Neuronal stem cell (in vitro differentiated cells): ENCODE measurements around the gene CLCN4.

Experiments
- DNase-seq: peaks from one replicate; pipeline ENCODE4 v3.0.0-alpha.2; 2013; ENCODE audit warnings: low spot score
- H2AFZ ChIP-seq: one replicate; pipeline ENCODE4 v1.6.1; 2013; ENCODE audit warnings: mild to moderate bottlenecking, low read length, inconsistent platforms
- H2AK5ac ChIP-seq: 2 replicates; pipeline ENCODE4 v1.6.1; 2013; ENCODE audit warnings: low read depth, mild to moderate bottlenecking, inconsistent platforms, low read length, moderate library complexity, mixed read lengths
- H2BK120ac ChIP-seq: 2 replicates; pipeline ENCODE4 v1.6.1; 2013; ENCODE audit warnings: low read depth, mild to moderate bottlenecking, inconsistent platforms, low read length, moderate library complexity, mixed read lengths
- H2BK12ac ChIP-seq: one replicate; pipeline ENCODE4 v1.6.1; 2013; ENCODE audit warnings: low read length, inconsistent platforms
- H2BK15ac ChIP-seq: 2 replicates; pipeline ENCODE4 v1.6.1; 2013; ENCODE audit warnings: mild to moderate bottlenecking, low read length, inconsistent platforms, mixed read lengths
- H2BK5ac ChIP-seq: one replicate; pipeline ENCODE4 v1.6.1; 2013; ENCODE audit warnings: inconsistent platforms, mild to moderate bottlenecking, low read length, moderate library complexity
- H3K14ac ChIP-seq: one replicate; pipeline ENCODE4 v1.6.1; 2013; ENCODE audit warnings: low read length, inconsistent platforms
- H3K18ac ChIP-seq: 2 replicates; pipeline ENCODE4 v1.6.1; 2013; ENCODE audit warnings: low read length, inconsistent platforms
- H3K23ac ChIP-seq: 2 replicates; pipeline ENCODE4 v1.6.1; 2013; ENCODE audit warnings: low read depth, mild to moderate bottlenecking, mixed read lengths, low read length, inconsistent platforms; ENCODE audit not compliant: poor library complexity
- H3K27ac ChIP-seq: replicated peaks from 3 replicates; pipeline ENCODE4 v1.5.1; 2013; ENCODE audit warnings: low read length, inconsistent platforms
- H3K27me3 ChIP-seq, 3 experiments: 2 replicates each; pipeline ENCODE4 v1.6.1; 2013; ENCODE audit warnings: low read length in 3 of 3, mild to moderate bottlenecking in 2 of 3, inconsistent platforms in 1 of 3, low read depth in 1 of 3, mixed read lengths in 1 of 3, moderate library complexity in 1 of 3; ENCODE audit not compliant: control insufficient read depth in 3 of 3, insufficient read depth in 3 of 3
- H3K36me3 ChIP-seq, 2 donors: replicated peaks in 1 of 2; 2 replicates each; pipeline ENCODE4 v1.6.1; 2013; ENCODE audit warnings: low read length in 2 of 2; ENCODE audit not compliant: control insufficient read depth in 2 of 2, insufficient read depth in 2 of 2
- H3K4ac ChIP-seq: 2 replicates; pipeline ENCODE4 v1.6.1; 2013; ENCODE audit warnings: inconsistent platforms, mild to moderate bottlenecking, low read length, moderate library complexity
- H3K4me1 ChIP-seq, 2 donors: 1 replicate in 1 of 2; 2 replicates in 1 of 2; pipeline ENCODE4 v1.6.1; 2013; ENCODE audit warnings: low read length in 2 of 2, low read depth in 1 of 2; ENCODE audit not compliant: control insufficient read depth in 2 of 2, insufficient read depth in 1 of 2
- H3K4me2 ChIP-seq: one replicate; pipeline ENCODE4 v1.6.1; 2013; ENCODE audit warnings: mild to moderate bottlenecking, low read length, inconsistent platforms; ENCODE audit not compliant: insufficient read depth, poor library complexity, severe bottlenecking
- H3K4me3 ChIP-seq, 2 donors: 2 replicates each; pipeline ENCODE4 v1.5.1; 2013; ENCODE audit warnings: low read length in 2 of 2, mild to moderate bottlenecking in 2 of 2, inconsistent platforms in 1 of 2, moderate library complexity in 1 of 2
- H3K79me1 ChIP-seq: one replicate; pipeline ENCODE4 v1.6.1; 2013; ENCODE audit warnings: low read depth, mild to moderate bottlenecking, inconsistent platforms, low read length, moderate library complexity
- H3K9ac ChIP-seq: one replicate; pipeline ENCODE4 v1.6.1; 2013; ENCODE audit warnings: mild to moderate bottlenecking, low read depth, low read length, inconsistent platforms; ENCODE audit not compliant: poor library complexity
- H3K9me3 ChIP-seq, 2 donors: replicated peaks in 1 of 2; 2 replicates each; pipeline versions ENCODE3 to v1.6.1; 2013; ENCODE audit warnings: low read length in 2 of 2, mild to moderate bottlenecking in 2 of 2, inconsistent platforms in 1 of 2, low read depth in 1 of 2, mixed read lengths in 1 of 2, moderate library complexity in 1 of 2; ENCODE audit not compliant: control insufficient read depth in 2 of 2, insufficient read depth in 1 of 2
- H4K8ac ChIP-seq: one replicate; pipeline ENCODE4 v1.6.1; 2013; ENCODE audit warnings: low read depth, mild to moderate bottlenecking, inconsistent platforms, low read length, moderate library complexity
- H4K91ac ChIP-seq: one replicate; pipeline ENCODE4 v1.6.1; 2013; ENCODE audit warnings: low read length, low read depth, mild to moderate bottlenecking, inconsistent platforms; ENCODE audit not compliant: poor library complexity
- WGBS, 2 donors: extraction: QIAGEN DNeasy Blood & Tissue Kit; methylation state at CpG; one replicate each; pipeline ENCODE4 v1.1.7; 2013; ENCODE audit warnings: missing lambda C conversion rate in 2 of 2, mixed read lengths in 1 of 2; ENCODE audit not compliant: insufficient read length in 2 of 2, insufficient replicate concordance in 1 of 2; ENCODE audit errors: extremely low coverage in 2 of 2; 5-methylcytosine and 5-hydroxymethylcytosine counted together

The CLCN4 gene

GRCh38 chrX:10243106-10243505 is 86.3 kb downstream of the CLCN4 start:
- H3K14ac ChIP-seq, result no peak overlapping the region
- H2BK15ac ChIP-seq, result no peak overlapping the region
- H2AK5ac ChIP-seq, result no peak overlapping the region
- H2BK5ac ChIP-seq, result no peak overlapping the region
- WGBS, 2 donors, result no CpG with 5 or more reads among the region's 4 CpGs
- no peak overlapping the region for H3K23ac ChIP-seq
- H3K18ac ChIP-seq, result no peak overlapping the region
- H4K8ac ChIP-seq, result no peak overlapping the region
- no peak overlapping the region for H4K91ac ChIP-seq
- H3K9me3 ChIP-seq, result no peaks in the 10 kb centered on the region
- no peak overlapping the region for H3K4me2 ChIP-seq
- H3K27me3 ChIP-seq, result peaks cover 0 to 4% (median 0%) of the 10 kb centered on the region in 3 experiments
- H3K4me3 ChIP-seq, result no peak overlapping the region
- H3K79me1 ChIP-seq, result no peaks in the 10 kb centered on the region
- no peaks in the 10 kb centered on the region for H3K36me3 ChIP-seq
- no peak overlapping the region for H2AFZ ChIP-seq
- no peak overlapping the region for H2BK12ac ChIP-seq
- no peak overlapping the region for H2BK120ac ChIP-seq
- no peak for DNase-seq
- H3K9ac ChIP-seq, result no peak overlapping the region
- no peak overlapping the region for H3K4ac ChIP-seq
- peaks cover 0 to 3% of the 10 kb centered on the region in 2 donors for H3K4me1 ChIP-seq
- H3K27ac ChIP-seq, result no peak overlapping the region

- H3K18ac ChIP-seq, result no peak overlapping the region
Observed at GRCh38 chrX:10244915-10245622, 88.3 kb downstream of the CLCN4 start.

GRCh38 chrX:10245886-10246285 is 89.1 kb downstream of the CLCN4 start:
- Histone ChIP-seq H3K9ac (no peak overlapping the region), H3K27ac (no peak overlapping the region), H4K91ac (no peak overlapping the region), H2AFZ (no peak overlapping the region), H3K23ac (no peak overlapping the region), H3K18ac (no peak overlapping the region), H4K8ac (no peak overlapping the region), H2AK5ac (no peak overlapping the region), H3K4me3 (no peak overlapping the region), H3K14ac (no peak overlapping the region), H2BK120ac (no peak overlapping the region), H2BK15ac (no peak overlapping the region), H3K4me1 (peaks cover 0 to 3% of the 10 kb centered on the region in 2 donors), H3K36me3 (no peaks in the 10 kb centered on the region), H3K79me1 (no peaks in the 10 kb centered on the region), H2BK5ac (no peak overlapping the region), H3K27me3 (peaks cover 0 to 9% (median 0%) of the 10 kb centered on the region in 3 experiments), H3K9me3 (no peaks in the 10 kb centered on the region), H3K4me2 (no peak overlapping the region), H3K4ac (no peak overlapping the region), H2BK12ac (no peak overlapping the region)
- no CpG with 5 or more reads among the region's 4 CpGs for WGBS, 2 donors
- no peak for DNase-seq

More at GRCh38 chrX:10244915-10245622, 88.3 kb downstream of the CLCN4 start:
- Histone ChIP-seq H4K8ac (no peak overlapping the region), H3K9me3 (no peaks in the 10 kb centered on the region), H2BK5ac (no peak overlapping the region), H2BK15ac (no peak overlapping the region), H3K36me3 (no peaks in the 10 kb centered on the region), H3K4me1 (peaks cover 0 to 3% of the 10 kb centered on the region in 2 donors), H2AK5ac (no peak overlapping the region), H4K91ac (no peak overlapping the region), H3K27me3 (peaks cover 0 to 9% (median 0%) of the 10 kb centered on the region in 3 experiments), H3K4me2 (no peak overlapping the region), H3K4ac (no peak overlapping the region), H2BK12ac (no peak overlapping the region), H3K79me1 (no peaks in the 10 kb centered on the region), H3K23ac (no peak overlapping the region), H3K4me3 (no peak overlapping the region), H3K9ac (no peak overlapping the region), H2BK120ac (no peak overlapping the region), H2AFZ (no peak overlapping the region), H3K27ac (no peak overlapping the region), H3K14ac (no peak overlapping the region)
- no peak for DNase-seq
- WGBS, 2 donors, result no CpG with 5 or more reads among the region's 9 CpGs

GRCh38 chrX:10246297-10246696 is 89.5 kb downstream of the CLCN4 start:
- H3K23ac ChIP-seq, result no peak overlapping the region
- no peak overlapping the region for H3K9ac ChIP-seq
- no peaks in the 10 kb centered on the region for H3K79me1 ChIP-seq

More at GRCh38 chrX:10246297-10246696, 89.5 kb downstream of the CLCN4 start:
- H4K8ac ChIP-seq, result no peak overlapping the region
- no peaks in the 10 kb centered on the region for H3K36me3 ChIP-seq
- no peak for DNase-seq
- no peak overlapping the region for H3K18ac ChIP-seq
- no peak overlapping the region for H3K4ac ChIP-seq
- H2AK5ac ChIP-seq, result no peak overlapping the region
- no peak overlapping the region for H2BK120ac ChIP-seq
- H3K4me3 ChIP-seq, result no peak overlapping the region
- H2BK12ac ChIP-seq, result no peak overlapping the region
- no peak overlapping the region for H3K4me2 ChIP-seq
- H2BK5ac ChIP-seq, result no peak overlapping the region
- no peak overlapping the region for H3K27ac ChIP-seq
- WGBS, 2 donors, result no CpG with 5 or more reads among the region's 4 CpGs
- no peak overlapping the region for H3K14ac ChIP-seq
- H3K27me3 ChIP-seq, result peaks cover 0 to 9% (median 0%) of the 10 kb centered on the region in 3 experiments
- H2BK15ac ChIP-seq, result no peak overlapping the region
- no peak overlapping the region for H2AFZ ChIP-seq
- no peak overlapping the region for H4K91ac ChIP-seq
- peaks cover 0 to 3% of the 10 kb centered on the region in 2 donors for H3K4me1 ChIP-seq
- H3K9me3 ChIP-seq, result no peaks in the 10 kb centered on the region
